ENCODE measurements around the gene CACNA2D2. TPM values are rescaled to one million over a fixed set of nuclear protein-coding genes. Genes with fewer than 3 reads are reported as not detected.

CACNA2D2 gene
- total RNA-seq, 1 experiment from 2014 or later, result 27.7 TPM

DNA sequence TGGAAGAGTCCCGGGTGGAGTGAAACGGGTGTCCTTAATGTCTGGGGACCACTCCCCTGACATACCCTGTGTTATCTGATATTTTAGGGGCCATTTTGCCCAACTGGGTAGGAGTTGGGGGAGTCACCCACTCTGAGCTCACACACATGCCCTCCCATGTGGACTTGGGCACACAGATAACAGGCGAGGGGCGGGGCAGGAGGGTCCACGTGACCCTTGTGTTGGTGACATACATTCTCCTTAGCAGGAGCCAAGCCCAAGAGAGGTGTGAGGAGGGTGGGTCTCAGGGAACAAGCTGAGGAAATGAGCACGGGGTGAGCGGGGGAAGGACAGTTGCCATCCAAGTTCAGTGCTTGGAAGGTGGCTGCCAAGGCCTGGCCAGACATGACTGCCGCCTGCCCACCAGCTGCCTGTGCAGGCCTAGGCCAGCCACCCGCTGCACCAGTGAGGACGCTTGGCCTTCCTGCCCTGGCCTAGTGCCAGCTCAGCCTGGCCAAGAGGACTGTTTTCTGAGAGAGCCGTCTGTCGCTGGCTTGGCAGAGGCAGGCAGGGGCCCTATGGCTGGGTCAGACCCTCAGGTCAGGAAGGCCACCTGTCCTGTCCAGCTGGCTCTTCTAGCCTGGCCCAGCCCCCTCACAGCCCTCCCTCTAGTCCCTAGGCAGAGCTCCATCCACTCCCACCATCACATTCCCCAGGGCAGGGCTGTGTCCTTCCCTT lies 112.8 kb downstream of the CACNA2D2 start:
- no peaks in the 10 kb centered on the region for H3K79me1 ChIP-seq (ENCODE audit: insufficient read depth, low read depth, low read length, poor library complexity, severe bottlenecking)
- no peak overlapping the region for H3K4me3 Mint-ChIP-seq
- no peak overlapping the region for H2BK12ac ChIP-seq (ENCODE audit: insufficient read length, low read depth, low read length)
- H3K18ac ChIP-seq (ENCODE audit: insufficient read length, low read depth, low read length), result no peak overlapping the region
- H3K36me3 Mint-ChIP-seq (ENCODE audit: insufficient read depth in 1 of 3, low read depth in 3 of 3), result 0 out of 7 replicates have a peak, but pooled peaks cover 0 to 4% (median 0%) of the 10 kb centered on the region in 3 experiments
- H3K9me3 Mint-ChIP-seq, result no peaks in the 10 kb centered on the region
- no peak overlapping the region for H2BK5ac ChIP-seq (ENCODE audit: insufficient read length, low read length)
- no peak overlapping the region for H2BK120ac ChIP-seq (ENCODE audit: low read depth, low read length, poor library complexity, severe bottlenecking)
- no peaks in the 10 kb centered on the region for H3K4me1 ChIP-seq (ENCODE audit: insufficient read depth, low read length)
- no peak overlapping the region; the same call in 1 of the 2 replicates for H3K14ac ChIP-seq (ENCODE audit: insufficient read depth, low read length)
- H4K5ac ChIP-seq (ENCODE audit: insufficient read length, low read depth, low read length), result no peak overlapping the region
- no CpG with 5 or more reads among the region's 12 CpGs for WGBS (ENCODE audit: extremely low coverage, insufficient read length, low lambda C conversion rate)
- no peak overlapping the region for H3K4ac ChIP-seq (ENCODE audit: low read depth, low read length)
- TF ChIP-seq, protein P1, sequence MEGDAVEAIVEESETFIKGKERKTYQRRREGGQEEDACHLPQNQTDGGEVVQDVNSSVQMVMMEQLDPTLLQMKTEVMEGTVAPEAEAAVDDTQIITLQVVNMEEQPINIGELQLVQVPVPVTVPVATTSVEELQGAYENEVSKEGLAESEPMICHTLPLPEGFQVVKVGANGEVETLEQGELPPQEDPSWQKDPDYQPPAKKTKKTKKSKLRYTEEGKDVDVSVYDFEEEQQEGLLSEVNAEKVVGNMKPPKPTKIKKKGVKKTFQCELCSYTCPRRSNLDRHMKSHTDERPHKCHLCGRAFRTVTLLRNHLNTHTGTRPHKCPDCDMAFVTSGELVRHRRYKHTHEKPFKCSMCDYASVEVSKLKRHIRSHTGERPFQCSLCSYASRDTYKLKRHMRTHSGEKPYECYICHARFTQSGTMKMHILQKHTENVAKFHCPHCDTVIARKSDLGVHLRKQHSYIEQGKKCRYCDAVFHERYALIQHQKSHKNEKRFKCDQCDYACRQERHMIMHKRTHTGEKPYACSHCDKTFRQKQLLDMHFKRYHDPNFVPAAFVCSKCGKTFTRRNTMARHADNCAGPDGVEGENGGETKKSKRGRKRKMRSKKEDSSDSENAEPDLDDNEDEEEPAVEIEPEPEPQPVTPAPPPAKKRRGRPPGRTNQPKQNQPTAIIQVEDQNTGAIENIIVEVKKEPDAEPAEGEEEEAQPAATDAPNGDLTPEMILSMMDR (conservative IDR thresholded peaks at IDR 0.05), result no peak
- H3K56ac ChIP-seq (ENCODE audit: insufficient read length, low read depth, low read length), result no peak overlapping the region
- H4K8ac ChIP-seq (replicated peaks; ENCODE audit: insufficient read length, low read depth, low read length), result no peak overlapping the region
- H2AK5ac ChIP-seq (ENCODE audit: insufficient read length, low read length), result no peak overlapping the region
- H4K91ac ChIP-seq (ENCODE audit: insufficient read length, low read depth, low read length), result no peak overlapping the region
- peaks cover 2% of the 10 kb centered on the region for H4K20me1 ChIP-seq (ENCODE audit: control insufficient read depth, insufficient read depth, insufficient read length)
- H3K9me3 ChIP-seq (ENCODE audit: control insufficient read depth, low read depth, low read length), result no peaks in the 10 kb centered on the region
- H3K23me2 ChIP-seq (ENCODE audit: insufficient read length, low read depth, low read length, poor library complexity, severe bottlenecking), result no peaks in the 10 kb centered on the region
- peaks cover 2% of the 10 kb centered on the region for H3K27me3 Mint-ChIP-seq (ENCODE audit: low read depth)
- no peak overlapping the region for H3K4me2 ChIP-seq (ENCODE audit: insufficient read depth, insufficient read length, low read length)
- no peak overlapping the region for H2BK20ac ChIP-seq (ENCODE audit: low read depth, low read length, poor library complexity, severe bottlenecking)
- H2BK15ac ChIP-seq (ENCODE audit: low read depth, low read length), result no peak overlapping the region
- H3K23ac ChIP-seq (ENCODE audit: insufficient read length, low read depth, low read length), result no peak overlapping the region
- 0 out of 4 replicates have a peak, but pooled peaks cover 0 to 6% of the 10 kb centered on the region in 2 experiments for H3K4me1 Mint-ChIP-seq
- H3K27me3 ChIP-seq (ENCODE audit: insufficient read depth, low read length), result no peaks in the 10 kb centered on the region
- H3K79me2 ChIP-seq (ENCODE audit: insufficient read depth, low read length), result no peaks in the 10 kb centered on the region
- no peak overlapping the region for H3T11ph ChIP-seq (ENCODE audit: low read length)
- no peak overlapping the region for H3K27ac ChIP-seq (ENCODE audit: insufficient read length, low read depth, low read length)
- H3K27ac Mint-ChIP-seq, result no peak overlapping the region; a peak in 1 of 7 replicates
- no peak overlapping the region for H3K9ac ChIP-seq (ENCODE audit: extremely low read depth, insufficient read length, low read length)
- no peak overlapping the region for H2AFZ ChIP-seq (ENCODE audit: low read length)
- no peak for DNase-seq
